Bronchial epithelial cell (primary cell): ENCODE measurements around the gene CWC27. TPM values are rescaled to one million over a fixed set of nuclear protein-coding genes. Genes with fewer than 3 reads are reported as not detected.

ENCODE experiments used
- DNase-seq: peaks from one replicate; pipeline ENCODE4 v3.0.0-alpha.2; 2010; ENCODE audit warnings: low read depth
- FAIRE-seq: peaks from 2 replicates; lab custom pipeline; 2011; peaks lifted over from hg19 to GRCh38; lab: Jason Lieb, UNC
- H3K27me3 ChIP-seq: 2 replicates; pipeline ENCODE4 v1.5.1; 2011; ENCODE audit warnings: low read length; ENCODE audit not compliant: control insufficient read depth, insufficient read depth
- H3K36me3 ChIP-seq: 2 replicates; pipeline ENCODE4 v1.5.1; 2011; ENCODE audit warnings: low read length; ENCODE audit not compliant: control insufficient read depth, insufficient read depth
- H3K4me3 ChIP-seq: 2 replicates; pipeline ENCODE4 v1.5.1; 2011; ENCODE audit warnings: mild to moderate bottlenecking, low read depth, low read length, control low read depth
- CTCF ChIP-seq: IDR thresholded peaks from 2 replicates; pipeline ENCODE4 v1.5.1; 2011; ENCODE audit warnings: mild to moderate bottlenecking, moderate library complexity, low read length, control low read depth, inconsistent platforms; ENCODE audit not compliant: insufficient read depth, severe bottlenecking
- total RNA-seq: library from RNA; depleted of rRNA; stranded (reverse); fragments of >200 nt; gene quantifications from 2 replicates; pipeline ENCODE4 v1.2.1, GENCODE V29; 2014

The CWC27 gene
- total RNA-seq, 1 donor from 2014 or later, result 24.7 TPM

GRCh38 chr5:64952951-64953673 lies 184.4 kb downstream of the CWC27 start:
- no peak for FAIRE-seq
- Histone ChIP-seq H3K27me3 (no peaks in the 10 kb centered on the region), H3K4me3 (no peak overlapping the region), H3K36me3 (no peaks in the 10 kb centered on the region)
- DNase-seq, result no peak
- TF ChIP-seq CTCF, result no peak

- no peak for DNase-seq
- no peak for TF ChIP-seq CTCF
- FAIRE-seq, result no peak
- no peaks in the 10 kb centered on the region for H3K36me3 ChIP-seq
- no peaks in the 10 kb centered on the region for H3K27me3 ChIP-seq
- H3K4me3 ChIP-seq, result no peak overlapping the region
These were observed 185.8 kb downstream of the CWC27 start for GRCh38 chr5:64954518-64954917.

GRCh38 chr5:64958757-64959391 lies 190.1 kb downstream of the CWC27 start:
- no peaks in the 10 kb centered on the region for H3K27me3 ChIP-seq
- FAIRE-seq (no peak), DNase-seq (peak; percentile 31)
- H3K4me3 ChIP-seq, result no peak overlapping the region
- H3K36me3 ChIP-seq, result no peaks in the 10 kb centered on the region
- no peak for TF ChIP-seq CTCF

- no peak overlapping the region for H3K4me3 ChIP-seq
- H3K36me3 ChIP-seq, result no peaks in the 10 kb centered on the region
- no peaks in the 10 kb centered on the region for H3K27me3 ChIP-seq
- DNase-seq (no peak), FAIRE-seq (no peak)
- no peak for TF ChIP-seq CTCF
These were observed 194.5 kb downstream of the CWC27 start for GRCh38 chr5:64963278-64963677.

GRCh38 chr5:64968591-64969110 lies 199.9 kb downstream of the CWC27 start:
- Histone ChIP-seq H3K4me3 (no peak overlapping the region), H3K27me3 (no peaks in the 10 kb centered on the region), H3K36me3 (no peaks in the 10 kb centered on the region)
- DNase-seq, result no peak
- TF ChIP-seq CTCF, result no peak
- FAIRE-seq, result no peak
